B cell (primary cell): ENCODE results near the gene TSPAN18. TPM values are rescaled to one million over a fixed set of nuclear protein-coding genes. Genes with fewer than 3 reads are reported as not detected.

Experiments used
- ATAC-seq: fragments of 200-7000 bp; cut with Tn5 transposase; one replicate; pipeline ENCODE4 v1.10.0; 2021; ENCODE audit warnings: low read depth, mild to moderate bottlenecking, moderate number of reproducible peaks, moderate library complexity
- CTCF ChIA-PET: fragments of 350-600 bp; sonication (Branson Sonifier 250); formaldehyde crosslinking; loops from one replicate; lab custom pipeline; 2021; ENCODE audit warnings: antibody characterized with exemption, inconsistent platforms; lab: Charles Lee
- POLR2A ChIA-PET: fragments of 350-600 bp; sonication (Branson Sonifier 250); formaldehyde crosslinking; loops from one replicate; lab custom pipeline; 2021; ENCODE audit warnings: antibody characterized with exemption; lab: Charles Lee
- DNase-seq: peaks from one replicate; pipeline ENCODE4 v3.0.0; 2013
- H2AFZ ChIP-seq: 2 replicates; pipeline ENCODE4 v1.6.1; 2012; ENCODE audit warnings: mild to moderate bottlenecking, low read depth, low read length; ENCODE audit not compliant: insufficient read depth, poor library complexity, severe bottlenecking
- H3K27ac ChIP-seq, 2 donors: 1 replicate in 1 of 2; 2 replicates in 1 of 2; pipeline ENCODE4 v1.5.1; 2012 to 2013; ENCODE audit warnings: low read length in 2 of 2, mild to moderate bottlenecking in 2 of 2, moderate library complexity in 1 of 2
- H3K27me3 ChIP-seq, 4 experiments: fragments of 200-600 bp in 1 of 4; sonication (generic) in 1 of 4; replicated peaks in 1 of 4; 1 replicate in 2 of 4; 2 replicates in 2 of 4; pipeline versions ENCODE4 v1.6.1 to v1.7.0; 2013 to 2016; ENCODE audit warnings: low read length in 3 of 4, mild to moderate bottlenecking in 2 of 4, mixed read lengths in 1 of 4, moderate library complexity in 1 of 4; ENCODE audit not compliant: insufficient read depth in 4 of 4, control insufficient read depth in 3 of 4; ENCODE audit errors: control extremely low read depth in 1 of 4
- H3K36me3 ChIP-seq, 2 experiments: replicated peaks in 1 of 2; 1 replicate in 1 of 2; 2 replicates in 1 of 2; pipeline versions ENCODE4 v1.6.1 to v1.7.1; 2013; ENCODE audit warnings: low read length in 1 of 2; ENCODE audit not compliant: insufficient read depth in 2 of 2, control insufficient read depth in 1 of 2; ENCODE audit errors: control extremely low read depth in 1 of 2, extremely low read depth in 1 of 2
- H3K4me1 ChIP-seq, 2 donors: fragments of 200-600 bp in 1 of 2; sonication (generic) in 1 of 2; 1 replicate in 1 of 2; 2 replicates in 1 of 2; pipeline versions ENCODE4 v1.5.1 to v1.6.1; 2013 to 2017; ENCODE audit warnings: low read length in 2 of 2; ENCODE audit not compliant: control insufficient read depth in 2 of 2, insufficient read depth in 2 of 2
- H3K4me2 ChIP-seq: replicated peaks from 2 replicates; pipeline ENCODE3; 2012; ENCODE audit warnings: mild to moderate bottlenecking, low read depth, low read length; ENCODE audit not compliant: poor library complexity, severe bottlenecking
- H3K4me3 ChIP-seq, 5 experiments: fragments of 200-600 bp in 1 of 5; sonication (generic) in 1 of 5; 1 replicate in 3 of 5; 2 replicates in 2 of 5; pipeline versions ENCODE4 v1.5.1 to v1.7.0; 2011 to 2016; ENCODE audit warnings: low read length in 4 of 5, mild to moderate bottlenecking in 4 of 5, low read depth in 2 of 5, control low read depth in 1 of 5, moderate library complexity in 1 of 5; ENCODE audit not compliant: insufficient read depth in 1 of 5; ENCODE audit errors: control extremely low read depth in 1 of 5, extremely low read depth in 1 of 5
- H3K79me2 ChIP-seq: fragments of 200-600 bp; sonication (generic); one replicate; pipeline ENCODE4 v1.6.0; 2016; ENCODE audit warnings: low read length; ENCODE audit not compliant: control insufficient read depth, insufficient read depth
- H3K9ac ChIP-seq: fragments of 200-600 bp; sonication (generic); 2 replicates; pipeline ENCODE4 v1.6.1; 2017; ENCODE audit warnings: mild to moderate bottlenecking, low read length, moderate library complexity
- H3K9me3 ChIP-seq, 3 donors: one replicate each; pipeline versions ENCODE4 v1.6.1 to v1.7.1; 2013; ENCODE audit warnings: low read length in 2 of 3; ENCODE audit not compliant: control insufficient read depth in 2 of 3, insufficient read depth in 1 of 3; ENCODE audit errors: control extremely low read depth in 1 of 3
- H4K20me1 ChIP-seq: 2 replicates; pipeline ENCODE4 v1.6.0; 2012; ENCODE audit warnings: mild to moderate bottlenecking, low read length; ENCODE audit not compliant: insufficient read depth, control insufficient read depth, poor library complexity, severe bottlenecking
- H3K27ac Mint-ChIP-seq: one replicate; pipeline ENCODE4 v1.8.0; 2021; ENCODE audit warnings: mixed read lengths
- H3K27me3 Mint-ChIP-seq: one replicate; pipeline ENCODE4 v1.8.0; 2021; ENCODE audit warnings: mixed read lengths
- H3K4me1 Mint-ChIP-seq: one replicate; pipeline ENCODE4 v1.8.0; 2021; ENCODE audit warnings: mixed read lengths
- H3K4me3 Mint-ChIP-seq: one replicate; pipeline ENCODE4 v1.8.0; 2021; ENCODE audit warnings: mixed read lengths
- H3K9me3 Mint-ChIP-seq: one replicate; pipeline ENCODE4 v1.8.0; 2022; ENCODE audit warnings: mixed read lengths; ENCODE audit not compliant: insufficient read depth
- EZH2 ChIP-seq: IDR thresholded peaks from 2 replicates; pipeline ENCODE4 v1.6.1; 2012; ENCODE audit warnings: borderline replicate concordance, low read depth, mild to moderate bottlenecking, moderate library complexity, low read length; ENCODE audit not compliant: insufficient read depth, poor library complexity, severe bottlenecking
- WGBS: methylation state at CpG from one replicate; pipeline ENCODE4 v1.1.5; 2013; ENCODE audit warnings: missing lambda C conversion rate; ENCODE audit not compliant: insufficient coverage; 5-methylcytosine and 5-hydroxymethylcytosine counted together
- intact Hi-C: fragments of 100-400 bp; cut with micrococcal nuclease; formaldehyde crosslinking; loops from one replicate; pipeline ENCODE4 v1.10.0; 2022
- polyA plus RNA-seq: library from polyadenylated mRNA; depleted of rRNA; stranded (reverse); fragments of >200 nt; gene quantifications from 2 replicates; pipeline ENCODE4 v1.2.3, GENCODE V29; 2012
- total RNA-seq, 2 donors: library from RNA; stranded (reverse); fragments of 120-200 nt in 1 of 2; gene quantifications; 1 replicate in 1 of 2; 2 replicates in 1 of 2; pipeline versions ENCODE4 v1.2.3 to v1.2.4, GENCODE V29; 2013 to 2022
- TF ChIP-seq, protein P1 (sequence below): fragments of 200-600 bp; IDR thresholded peaks from one replicate; pipeline ENCODE4 v1.8.0; 2022; ENCODE audit warnings: antibody characterized with exemption, mild to moderate bottlenecking

Gene TSPAN18
- total and polyA plus RNA-seq, 2 donors (not counting 1 experiment from before 2014, with no cell fraction given), result 0.75 to 2.0 TPM

DNA sequence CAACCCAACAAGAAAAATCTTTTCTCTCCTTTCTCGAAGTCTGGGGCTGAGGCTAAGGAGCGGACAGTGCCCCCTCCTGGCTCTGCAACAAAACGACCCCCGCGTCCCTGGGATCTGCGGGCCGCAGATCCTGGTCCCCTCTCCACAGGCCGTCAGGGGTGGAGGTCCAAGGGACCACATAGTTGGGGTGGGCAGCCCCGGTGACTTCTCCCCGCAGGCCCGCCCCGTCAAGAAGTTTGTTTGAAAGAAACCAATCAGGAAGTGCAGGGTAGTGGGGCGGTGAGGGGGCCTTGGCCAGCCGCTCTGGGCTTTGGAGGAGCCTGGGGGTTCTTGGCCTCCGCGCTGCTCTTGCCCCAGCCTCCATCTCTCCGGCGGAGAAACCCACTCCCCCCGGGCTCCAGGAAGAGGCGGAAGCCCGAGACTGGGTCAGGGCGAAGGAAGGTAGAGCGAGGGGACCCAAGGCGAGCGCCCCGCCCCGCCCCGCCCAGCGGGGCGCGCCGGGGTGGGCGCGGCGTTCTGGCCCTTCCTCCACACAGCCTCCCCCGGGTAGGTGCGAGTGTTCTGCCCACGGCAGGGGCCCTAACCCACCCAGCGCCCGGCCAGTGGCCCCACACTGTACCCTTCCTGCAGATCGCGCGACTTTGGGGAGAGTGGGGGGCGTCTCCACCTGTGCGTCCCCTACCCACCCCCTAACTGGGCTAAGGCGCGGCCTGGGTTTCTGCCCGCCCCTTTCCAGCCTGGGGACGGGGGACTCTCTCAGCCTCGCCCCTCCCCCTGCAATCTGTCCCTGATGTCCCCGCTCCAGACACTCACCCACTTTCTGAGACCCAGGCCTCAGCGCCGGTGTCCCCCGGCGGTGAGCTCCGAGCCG is 222.6 kb downstream of the TSPAN18 start:
- Mint-ChIP-seq H3K4me3 (peak overlapping the region; percentile 89), H3K27ac (peak overlapping the region; percentile 72), H3K4me1 (peaks cover 72% of the 10 kb centered on the region), H3K27me3 (no peaks in the 10 kb centered on the region), H3K9me3 (no peaks in the 10 kb centered on the region)
- no peaks in the 10 kb centered on the region for H3K27me3 ChIP-seq
- peaks cover 12% of the 10 kb centered on the region for H4K20me1 ChIP-seq
- H3K36me3 ChIP-seq, result peaks cover 0 to 7% of the 10 kb centered on the region in 2 experiments
- POLR2A ChIA-PET, result interaction anchor here (0.8 to 1.7 kb wide), 4 partner anchors 77 to 153 kb away, joined by 3 to 10 read pairs (median 5); no protein-coding TSS in a partner anchor
- H2AFZ ChIP-seq, result peak overlapping the region; percentile 89
- H3K9me3 ChIP-seq, result no peaks in the 10 kb centered on the region
- H3K4me3 ChIP-seq, result peak overlapping the region; percentile 51 to 97 (median 83)
- TF ChIP-seq, protein P1, sequence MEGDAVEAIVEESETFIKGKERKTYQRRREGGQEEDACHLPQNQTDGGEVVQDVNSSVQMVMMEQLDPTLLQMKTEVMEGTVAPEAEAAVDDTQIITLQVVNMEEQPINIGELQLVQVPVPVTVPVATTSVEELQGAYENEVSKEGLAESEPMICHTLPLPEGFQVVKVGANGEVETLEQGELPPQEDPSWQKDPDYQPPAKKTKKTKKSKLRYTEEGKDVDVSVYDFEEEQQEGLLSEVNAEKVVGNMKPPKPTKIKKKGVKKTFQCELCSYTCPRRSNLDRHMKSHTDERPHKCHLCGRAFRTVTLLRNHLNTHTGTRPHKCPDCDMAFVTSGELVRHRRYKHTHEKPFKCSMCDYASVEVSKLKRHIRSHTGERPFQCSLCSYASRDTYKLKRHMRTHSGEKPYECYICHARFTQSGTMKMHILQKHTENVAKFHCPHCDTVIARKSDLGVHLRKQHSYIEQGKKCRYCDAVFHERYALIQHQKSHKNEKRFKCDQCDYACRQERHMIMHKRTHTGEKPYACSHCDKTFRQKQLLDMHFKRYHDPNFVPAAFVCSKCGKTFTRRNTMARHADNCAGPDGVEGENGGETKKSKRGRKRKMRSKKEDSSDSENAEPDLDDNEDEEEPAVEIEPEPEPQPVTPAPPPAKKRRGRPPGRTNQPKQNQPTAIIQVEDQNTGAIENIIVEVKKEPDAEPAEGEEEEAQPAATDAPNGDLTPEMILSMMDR, result peak; percentile 81
- TF ChIP-seq EZH2, result no peak
- H3K4me2 ChIP-seq, result peak overlapping the region; percentile 100
- H3K79me2 ChIP-seq, result peaks cover 25% of the 10 kb centered on the region
- peak overlapping the region; percentile 64 to 85 for H3K27ac ChIP-seq
- ATAC-seq, result peak; percentile 52
- peak; percentile 71 for DNase-seq
- intact Hi-C loops, result loop anchor here (1.0 to 10.0 kb wide), 5 partner anchors 13 to 385 kb away; partner anchors contain the start of genes CD82 and PRDM11
- CTCF ChIA-PET, result interaction anchor here (0.8 to 7.3 kb wide), 14 partner anchors 8 to 156 kb away, joined by 3 to 114 read pairs (median 6); no protein-coding TSS in a partner anchor
- WGBS, result 6% methylated on average over 46 of the region's 57 CpGs
- H3K9ac ChIP-seq, result peak overlapping the region; percentile 93
- peaks cover 27 to 41% of the 10 kb centered on the region in 2 donors for H3K4me1 ChIP-seq
